GM19351 (cell line): ENCODE results near the gene MFGE8.

ENCODE experiments used
- ATAC-seq: cut with Tn5 transposase; IDR thresholded peaks from one replicate; pipeline ENCODE4 v1.9.1; 2021; ENCODE audit warnings: mild to moderate bottlenecking, moderate library complexity; ENCODE audit not compliant: unreplicated experiment

The MFGE8 gene

DNA sequence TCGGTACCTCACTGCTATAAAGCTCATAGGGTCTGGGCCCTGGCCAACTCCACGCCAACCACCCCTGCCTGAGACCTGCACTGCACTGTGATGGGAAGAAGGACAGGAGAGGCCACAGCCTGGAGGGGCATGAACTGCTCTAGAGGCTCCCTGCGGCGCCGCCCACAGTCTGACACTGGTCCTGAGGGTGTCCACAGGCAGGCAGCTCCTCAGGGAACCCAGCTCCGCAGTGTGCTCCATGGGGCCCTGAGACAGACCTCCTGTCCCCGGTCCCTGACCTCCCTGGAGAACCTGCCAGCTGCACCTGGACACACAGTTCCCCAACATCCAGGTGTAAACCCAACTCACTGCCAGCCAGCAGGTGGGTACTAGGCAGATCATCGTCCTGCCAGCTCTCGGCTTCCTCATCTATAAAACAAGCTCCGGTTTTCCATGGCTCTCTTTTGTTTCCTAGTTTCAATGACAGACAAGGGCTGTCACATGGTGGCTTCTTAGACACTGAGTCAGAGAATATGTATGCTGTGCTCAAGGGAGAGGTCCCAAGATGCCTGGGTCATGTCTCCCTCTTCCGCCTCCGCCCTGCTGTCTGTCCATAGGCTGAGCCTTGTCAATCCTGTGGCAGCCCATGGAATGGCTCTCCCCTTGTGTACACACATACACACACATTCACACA is 12.7 kb downstream of the MFGE8 start:
- no peak for ATAC-seq

DNA sequence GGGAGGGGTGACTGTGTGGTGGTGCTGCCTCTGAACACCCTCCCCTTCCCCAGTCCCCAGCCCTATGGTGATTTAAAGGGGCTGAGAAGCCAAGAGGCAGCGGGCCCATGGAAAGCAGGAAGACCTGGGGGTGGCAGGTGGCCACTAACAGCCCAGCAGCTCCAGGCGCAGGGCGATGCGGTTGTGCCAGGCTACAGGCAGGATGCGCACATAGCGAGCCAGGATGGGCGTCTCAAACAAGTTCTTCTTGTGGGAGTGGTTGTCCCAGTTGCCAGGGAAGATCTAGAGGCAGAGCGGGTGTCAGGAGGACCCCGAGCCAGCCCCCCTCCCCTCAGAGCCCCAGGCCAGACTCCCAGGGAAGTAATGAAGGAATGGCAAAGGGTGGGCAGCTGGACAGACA is 13.9 kb downstream of the MFGE8 start:
- no peak for ATAC-seq

DNA sequence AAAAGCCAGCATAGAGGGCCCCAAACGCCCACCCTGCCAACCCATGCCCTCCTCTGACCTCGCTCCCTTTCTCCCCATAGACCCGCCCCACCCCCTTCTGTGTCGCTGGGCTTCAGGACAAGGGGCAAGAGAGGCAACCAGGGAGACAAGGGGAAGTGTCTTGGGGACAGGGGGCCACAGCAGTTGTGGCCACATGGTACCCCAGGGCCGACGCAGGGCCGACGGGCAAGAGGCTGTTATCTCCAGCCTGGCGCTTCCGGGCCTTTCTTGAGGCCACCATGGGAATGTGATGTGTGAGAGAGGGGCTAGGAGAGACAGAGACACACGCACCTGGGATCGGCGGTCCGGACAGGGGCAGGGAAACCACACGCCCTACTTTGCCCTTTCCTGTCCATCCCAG is 14.4 kb downstream of the MFGE8 start:
- ATAC-seq: no peak

DNA sequence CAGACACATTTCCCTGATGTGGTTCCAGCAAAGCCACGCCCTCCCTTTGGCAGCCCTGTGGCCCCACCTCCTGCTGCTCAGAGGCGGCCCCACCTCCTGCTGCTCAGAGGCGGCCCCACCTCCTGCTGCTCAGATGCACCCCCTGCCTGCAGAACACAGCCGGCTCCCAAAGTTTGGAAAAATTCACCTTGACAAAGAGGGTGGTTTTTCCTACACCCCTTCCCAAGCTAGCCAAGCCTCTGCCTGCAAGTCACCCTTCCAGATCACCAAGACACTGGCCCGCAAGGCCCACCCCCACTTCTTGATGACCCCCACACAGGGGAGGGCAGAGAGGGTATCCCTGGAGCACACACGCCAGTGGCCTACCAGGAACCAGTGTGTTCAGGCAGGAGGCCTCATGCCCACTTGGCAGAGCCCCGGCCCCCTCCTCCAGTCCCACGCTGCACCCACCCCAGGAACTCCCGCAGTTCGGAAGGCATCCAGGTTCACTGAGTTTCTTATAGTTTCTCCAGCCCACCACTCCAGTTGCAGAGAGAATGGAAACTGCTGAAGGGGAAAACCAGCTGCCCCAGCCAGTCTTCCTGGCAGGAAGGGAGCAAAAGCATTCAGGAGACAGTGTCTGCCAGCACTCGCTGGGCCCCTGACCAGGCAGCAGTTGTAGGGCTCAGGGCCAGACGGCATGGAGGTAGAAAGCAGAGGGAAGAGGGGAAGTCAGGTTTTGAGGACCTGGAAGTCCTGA is 15.6 kb downstream of the MFGE8 start:
- no peak for ATAC-seq

DNA sequence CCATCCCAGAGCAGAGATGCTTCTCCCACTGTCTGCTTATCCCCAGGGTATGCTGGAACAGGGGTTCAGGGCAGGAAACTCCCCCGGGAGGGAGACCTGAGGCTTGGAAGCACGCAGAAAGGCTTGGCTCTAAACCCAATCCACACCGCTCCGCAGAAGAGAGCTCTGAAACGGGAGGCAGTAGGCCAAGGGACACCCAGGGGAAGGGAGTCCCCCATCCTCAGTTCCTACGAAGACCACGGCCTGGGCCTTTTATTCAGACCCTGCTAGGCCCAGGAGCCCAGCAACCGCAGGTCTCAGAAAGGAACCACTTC is 16.1 kb downstream of the MFGE8 start:
- no peak for ATAC-seq

DNA sequence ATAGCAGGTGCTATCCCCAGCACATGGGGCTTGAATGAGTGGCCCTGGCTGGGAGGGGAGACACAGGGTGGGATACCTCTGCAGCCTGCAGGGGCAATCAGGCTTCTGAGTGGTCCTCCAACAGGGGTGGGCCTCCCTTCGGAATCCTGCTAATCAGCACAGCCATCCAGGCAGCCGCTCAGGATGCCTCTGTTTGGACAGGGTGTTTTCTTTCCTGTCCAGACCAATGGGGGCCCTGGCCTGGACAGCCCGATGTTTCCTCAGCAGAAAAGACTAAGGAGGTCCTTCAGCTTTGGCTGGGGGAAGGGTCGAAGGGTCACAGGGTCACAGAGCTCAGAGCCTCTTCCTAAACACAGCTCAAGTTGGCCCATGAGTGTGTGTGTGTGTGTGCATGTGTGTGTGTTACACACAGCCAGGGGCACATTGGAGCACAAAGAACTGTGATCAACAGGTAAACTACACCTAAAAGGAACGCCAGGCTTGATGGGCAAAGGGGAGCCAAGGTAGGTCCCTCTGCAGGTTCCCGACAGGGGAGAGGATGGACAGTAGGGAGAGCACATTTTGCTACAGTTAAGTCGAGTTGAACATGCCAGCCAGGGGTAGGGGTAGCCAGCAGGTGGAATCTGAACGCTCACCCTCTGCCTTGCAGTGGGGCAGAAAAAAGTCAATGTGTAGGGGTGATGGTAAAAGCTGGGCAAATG is 16.7 kb downstream of the MFGE8 start:
- ATAC-seq: no peak

DNA sequence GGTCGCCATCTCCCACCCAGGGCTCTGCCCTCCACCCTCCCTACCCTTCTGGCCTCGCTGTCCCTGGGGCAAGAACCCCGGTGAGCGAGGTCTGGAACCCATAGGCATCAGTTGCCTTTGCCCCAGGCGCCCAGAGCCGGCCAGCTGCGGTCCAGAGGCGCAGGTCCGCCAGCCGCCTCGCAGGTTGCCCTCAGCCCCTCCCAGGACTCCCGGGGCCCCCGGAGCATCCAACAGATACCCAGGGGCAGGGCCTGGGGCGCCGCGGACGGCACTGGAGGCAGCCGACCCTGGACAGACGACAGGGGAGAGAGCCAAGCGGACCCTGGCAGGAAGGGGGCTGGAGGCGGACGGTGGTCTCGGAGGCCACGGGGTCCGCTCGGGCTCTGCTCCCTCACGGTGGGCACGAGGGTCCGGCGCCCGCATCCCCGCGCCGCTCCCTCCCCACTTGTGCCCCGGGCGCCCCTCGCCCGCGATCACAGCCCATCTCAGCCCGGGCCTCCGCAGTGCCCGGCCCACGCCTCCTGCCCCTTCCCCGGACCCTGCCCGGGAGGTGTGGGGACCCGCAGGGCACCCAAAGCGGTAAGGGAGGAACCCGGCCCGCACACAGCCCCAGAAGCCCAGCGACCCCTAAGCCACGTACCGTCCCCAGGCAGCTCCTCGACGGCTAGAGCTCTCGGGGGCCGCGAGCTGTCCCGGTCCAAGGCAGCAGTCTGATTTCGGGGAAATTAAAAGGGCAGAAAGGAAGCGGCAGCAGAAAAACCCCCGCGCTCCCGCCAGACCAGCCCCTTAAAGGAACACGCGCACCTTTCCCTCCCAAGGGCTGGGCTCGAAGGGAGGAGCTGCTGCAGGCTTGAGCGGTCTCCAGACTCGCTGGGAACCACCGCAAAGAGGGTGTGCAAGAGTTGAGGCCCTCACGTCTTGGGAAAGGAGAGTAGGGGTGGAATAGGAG is 18.1 kb downstream of the MFGE8 start, which contains the start of gene HAPLN3:
TSS of gene HAPLN3 (minus strand) at position 726 of the 949 bp plus-strand sequence. CDS start 8,246 bp downstream, outside the sequence.
- no peak for ATAC-seq

DNA sequence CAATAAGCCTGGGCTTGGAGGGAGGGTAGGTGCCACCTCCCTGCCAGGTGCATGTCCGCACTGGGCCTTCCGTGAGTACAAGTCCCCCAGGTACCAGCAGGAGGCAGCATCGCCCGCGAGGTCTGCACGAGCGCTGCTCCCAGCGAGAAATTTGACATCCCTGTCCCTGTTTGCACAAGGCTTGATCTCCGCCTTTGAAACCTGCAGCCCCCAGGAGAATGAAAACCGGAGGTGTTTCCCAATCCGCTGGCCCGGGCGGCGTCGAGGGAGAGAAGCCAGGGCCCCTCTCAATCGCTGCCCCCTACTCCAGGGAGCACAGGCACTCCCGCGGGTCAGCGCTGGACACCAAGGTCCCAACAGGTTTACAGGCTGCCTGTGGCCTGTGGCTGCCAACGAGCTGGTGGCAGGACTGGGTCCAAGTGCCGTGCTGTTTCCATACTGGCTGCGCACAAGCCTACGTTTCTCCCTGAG is 18.8 kb downstream of the MFGE8 start:
- ATAC-seq: no peak

DNA sequence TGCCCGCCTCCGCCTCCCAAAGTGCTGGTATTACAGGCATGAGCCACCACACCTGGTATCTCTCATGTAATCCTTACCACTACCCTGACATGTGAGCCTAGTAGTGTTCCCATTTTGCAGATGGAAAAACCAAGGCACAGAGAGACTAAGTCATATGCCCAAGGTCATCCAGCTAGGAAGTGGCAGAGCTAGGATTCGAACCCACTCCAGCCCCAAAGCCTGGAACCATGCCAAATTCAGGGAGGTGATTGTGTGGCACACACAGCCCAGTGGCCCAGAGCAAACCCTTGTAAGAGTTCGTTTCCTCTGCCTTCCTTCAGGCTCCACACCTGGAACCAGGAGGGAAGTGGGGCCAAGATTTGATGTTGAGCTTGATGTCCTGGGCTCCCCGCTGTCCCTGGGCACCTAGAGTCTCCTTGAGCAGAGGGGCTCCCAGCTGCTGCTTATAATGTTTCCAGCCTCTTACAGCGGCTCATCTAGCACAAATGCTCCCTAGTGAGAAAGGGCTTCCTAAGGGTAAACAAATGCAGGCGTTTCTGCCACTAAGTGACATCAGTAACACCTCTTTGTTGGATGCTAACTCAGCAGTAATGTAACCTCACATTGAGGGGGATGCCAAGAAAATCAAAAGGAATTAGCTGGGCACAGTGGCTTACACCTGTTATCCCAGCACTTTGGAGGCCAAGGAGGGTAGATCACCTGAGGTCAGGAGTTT is 21.5 kb downstream of the MFGE8 start:
- ATAC-seq: no peak

DNA sequence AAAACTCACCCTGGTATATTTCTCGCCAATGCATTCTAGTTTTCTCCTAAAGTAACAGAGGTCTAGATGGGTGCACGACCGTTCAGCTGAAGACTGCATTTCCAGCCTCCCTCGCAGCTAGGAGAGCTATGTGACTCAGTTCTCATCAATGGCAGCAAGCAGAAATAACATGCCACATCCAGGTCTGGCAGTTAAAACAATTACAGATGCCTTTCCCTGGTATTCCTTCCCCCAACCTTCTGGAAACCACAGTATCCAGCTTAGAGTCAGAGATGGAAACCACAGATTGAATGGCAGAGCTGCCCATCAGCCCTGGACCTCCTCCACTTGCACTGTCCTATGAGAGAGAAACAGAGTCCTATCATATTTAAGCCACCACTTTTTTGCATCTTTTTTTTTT is 22.7 kb downstream of the MFGE8 start:
- ATAC-seq: no peak

DNA sequence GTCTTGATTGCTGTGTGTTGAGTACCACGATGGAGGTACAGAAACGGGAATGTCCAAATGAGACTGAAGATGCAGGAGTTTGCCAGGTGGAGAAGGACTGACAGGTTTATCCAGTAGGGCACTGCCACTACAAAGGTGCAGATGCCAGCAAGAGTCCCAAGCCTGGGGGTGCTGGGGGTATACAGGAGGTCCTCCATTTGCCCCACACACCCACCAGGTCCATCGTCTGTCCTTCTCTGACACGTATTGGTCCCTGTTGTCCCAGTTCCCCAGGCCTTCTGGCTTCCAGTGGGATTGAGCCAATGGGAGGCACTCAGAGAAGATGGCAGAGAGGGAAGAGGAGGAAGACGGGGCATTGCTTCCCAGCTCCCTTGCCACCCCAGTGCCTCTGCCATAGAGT is 24.5 kb downstream of the MFGE8 start:
- ATAC-seq: no peak

DNA sequence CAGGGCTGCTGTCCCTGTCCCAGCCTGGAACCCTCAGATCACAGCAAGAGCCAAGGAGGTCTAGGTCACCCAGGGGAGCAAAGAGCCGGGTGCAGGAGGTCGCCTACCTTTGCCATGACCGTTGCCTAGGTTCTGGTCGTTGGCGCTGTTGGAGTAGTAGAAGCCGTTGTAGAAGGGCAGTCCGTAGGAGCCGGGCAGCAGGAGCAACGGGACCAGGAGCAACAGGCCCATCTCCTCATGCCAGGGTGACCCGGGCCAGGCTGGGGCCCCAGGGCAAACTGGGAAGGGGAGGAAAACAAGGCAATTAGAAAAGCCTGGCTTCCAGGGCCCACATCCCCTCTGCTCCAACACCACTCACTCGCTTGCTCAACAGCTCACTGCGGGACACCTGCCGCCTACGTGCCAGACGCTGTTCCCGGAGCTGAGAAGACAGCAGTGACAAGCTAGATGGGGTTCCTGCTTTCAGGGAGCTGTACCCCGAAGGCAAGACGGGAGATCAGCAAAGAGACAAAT is 26.1 kb downstream of the MFGE8 start:
- ATAC-seq: no peak

DNA sequence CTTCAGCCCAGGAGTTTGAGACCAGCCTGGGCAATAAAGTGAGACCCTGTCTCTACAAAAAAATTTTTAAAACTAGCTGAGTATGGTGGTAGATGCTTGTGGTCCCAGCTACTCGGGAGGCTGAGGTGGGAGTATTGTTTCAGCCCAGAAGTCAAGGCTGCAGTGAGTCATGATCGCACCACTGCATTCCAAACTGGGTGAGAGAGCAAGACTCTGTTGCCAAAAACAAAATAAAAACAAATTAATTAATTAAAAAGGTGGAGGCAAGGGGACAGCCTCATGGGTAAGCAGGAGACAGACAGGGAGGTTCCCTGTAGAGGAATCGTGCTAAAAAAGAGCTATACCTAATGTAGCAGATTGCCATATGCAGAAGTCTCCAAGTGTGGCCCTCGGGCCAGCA is 30.4 kb downstream of the MFGE8 start:
- no peak for ATAC-seq

DNA sequence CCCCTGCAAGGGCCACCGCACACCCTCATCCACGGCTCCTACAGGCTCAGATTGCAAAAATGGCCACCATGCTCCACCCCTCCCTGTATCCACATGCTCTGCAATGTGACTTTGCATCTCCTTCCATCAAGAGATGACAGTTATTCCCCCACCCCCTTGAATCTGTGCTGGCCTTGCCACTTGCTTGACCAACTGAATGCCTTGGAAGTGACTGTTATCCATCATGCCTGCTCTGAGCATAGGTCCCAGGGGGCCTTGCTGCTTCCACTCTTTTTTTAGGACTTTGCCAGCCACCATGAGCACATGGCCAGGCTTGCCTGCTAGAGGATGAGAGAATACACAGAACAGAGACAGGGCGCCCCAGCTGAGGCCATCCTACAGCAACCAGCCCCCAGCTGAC is 31.4 kb downstream of the MFGE8 start:
- ATAC-seq: no peak

DNA sequence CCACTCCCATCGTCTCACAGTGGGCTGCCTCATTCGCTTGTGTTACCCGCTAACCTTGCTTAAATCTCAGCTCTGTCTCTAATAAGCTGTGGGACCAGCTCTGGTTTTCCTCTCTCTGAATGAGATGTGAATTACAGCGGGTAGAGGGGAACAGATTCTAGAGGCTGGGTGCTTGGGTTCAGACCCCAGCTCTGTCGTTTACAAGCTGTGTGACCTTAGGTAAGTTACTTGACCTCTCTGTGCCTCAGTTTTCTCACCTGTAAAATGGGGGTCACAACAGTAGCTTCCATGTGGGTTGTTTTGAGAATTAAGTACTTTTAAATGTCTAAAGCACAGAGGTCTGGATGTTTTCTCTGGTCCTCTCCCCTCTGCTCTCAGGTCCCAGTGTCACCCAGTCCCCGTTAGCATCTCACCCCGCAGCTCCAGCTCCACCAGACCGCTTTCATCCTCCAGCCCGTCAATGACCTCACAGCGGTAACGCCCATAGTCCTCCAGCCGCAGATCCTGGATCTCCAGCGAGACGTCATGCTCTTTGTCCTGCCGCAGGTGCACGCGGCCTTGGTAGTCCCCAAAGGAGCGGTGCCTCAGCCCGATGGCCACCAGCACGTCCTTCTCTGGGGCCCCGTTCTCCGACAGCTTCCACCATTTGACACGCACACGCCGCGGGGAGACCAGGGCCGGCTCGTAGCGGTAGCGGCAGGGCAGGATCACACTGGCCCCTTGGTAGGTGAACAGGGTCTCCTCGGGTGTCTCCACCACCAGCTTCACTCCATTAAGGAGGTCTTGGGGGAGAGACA is 32.0 kb downstream of the MFGE8 start:
- no peak for ATAC-seq

DNA sequence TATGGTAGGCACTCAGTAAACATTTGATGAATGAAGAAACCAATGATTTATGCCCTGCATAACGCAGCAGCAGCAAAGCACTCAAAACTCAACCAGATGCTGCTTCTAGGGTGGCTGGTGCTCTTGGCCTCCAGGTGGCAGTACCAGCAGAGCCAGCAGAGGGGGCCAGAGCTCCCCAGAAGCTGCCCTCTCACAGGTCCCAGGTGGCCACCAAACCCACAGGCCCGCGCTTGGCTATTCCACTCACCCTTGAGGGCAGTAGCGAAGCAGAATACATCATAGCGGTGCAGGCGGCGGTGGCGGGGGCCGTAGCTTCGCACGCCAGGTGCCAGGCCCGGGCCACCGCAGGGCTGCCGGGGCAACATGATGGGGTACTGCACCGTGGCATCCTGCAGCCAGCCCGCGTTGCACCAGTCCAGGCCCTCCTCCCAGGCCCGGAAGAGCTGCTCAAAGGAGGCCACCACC is 34.4 kb downstream of the MFGE8 start:
- ATAC-seq: peak; percentile 62

DNA sequence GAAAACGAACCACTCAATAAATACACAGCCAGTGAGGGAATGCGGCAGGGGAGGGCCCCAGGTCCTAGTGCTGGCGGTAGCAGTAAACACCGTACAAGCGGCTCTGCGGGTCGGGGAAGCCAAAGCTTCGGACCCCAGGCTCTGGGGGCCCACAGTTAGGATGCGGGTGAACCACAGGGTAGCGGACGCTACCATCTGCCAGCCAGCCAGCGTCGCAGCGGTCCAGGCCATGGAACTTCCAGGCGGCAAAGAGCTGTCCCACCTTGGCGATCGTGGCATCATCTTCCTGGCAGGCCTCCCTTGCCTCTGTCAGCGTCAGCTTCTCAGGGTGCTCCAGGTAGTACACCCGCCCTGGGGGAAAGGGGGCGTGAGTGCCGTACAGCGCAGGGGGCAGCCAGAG is 35.3 kb downstream of the MFGE8 start:
- no peak for ATAC-seq

DNA sequence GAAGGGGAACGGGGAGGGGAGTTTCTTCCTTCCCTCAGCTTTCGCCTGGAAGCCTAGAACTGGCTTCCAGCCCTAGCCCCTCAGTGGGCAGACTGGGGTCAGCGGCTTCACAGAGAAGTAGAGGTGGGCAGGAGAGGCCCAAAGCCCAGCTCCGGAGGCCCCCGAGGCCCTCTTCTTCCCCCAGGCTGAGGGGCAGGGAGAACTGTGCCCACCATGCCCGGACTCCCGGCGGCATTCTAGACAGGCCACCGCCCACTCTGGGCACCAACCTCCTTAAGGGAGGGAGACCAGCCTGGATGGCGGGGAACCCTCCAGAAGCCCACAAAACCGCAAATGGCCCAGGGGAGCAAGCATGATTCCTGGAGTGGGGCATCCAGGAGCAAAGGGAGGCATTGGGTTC is 35.8 kb downstream of the MFGE8 start:
- ATAC-seq: no peak

DNA sequence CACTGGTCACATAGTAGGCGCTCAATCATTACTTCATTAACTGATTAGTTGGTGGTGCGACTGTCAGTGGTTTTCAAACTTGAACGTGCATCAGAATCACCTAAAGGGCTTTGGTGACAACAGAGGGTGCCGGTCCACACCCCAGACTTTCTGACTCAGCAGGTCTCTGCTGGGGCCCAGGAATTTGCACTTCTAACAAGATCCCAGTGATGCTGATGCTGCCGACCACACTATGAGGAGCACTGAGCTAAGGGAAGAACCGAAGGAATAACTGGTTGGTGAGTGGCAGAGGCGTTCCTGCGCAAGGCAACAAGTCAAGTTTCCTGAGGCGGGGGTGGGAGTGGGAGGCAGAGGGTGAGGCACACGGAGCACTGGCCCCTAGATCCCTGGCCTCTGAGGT is 36.6 kb downstream of the MFGE8 start:
- no peak for ATAC-seq
